Uterus (tissue), 4 donors: ENCODE data around the gene PRRC2B. TPM values are rescaled to one million over a fixed set of nuclear protein-coding genes. Genes with fewer than 3 reads are reported as not detected.
A peak's percentile ranks its signal among the peaks of the same experiment; 100 is the strongest.

Experiments used
- DNase-seq, 2 donors: peaks; one replicate each; pipeline ENCODE4 v3.0.0-alpha.2; 2019 to 2020
- H3K27ac ChIP-seq, 2 donors: fragments of 200-600 bp; sonication (generic); 1 replicate in 1 of 2; 2 replicates in 1 of 2; pipeline ENCODE4 v1.5.1; 2016 to 2018
- H3K27me3 ChIP-seq, 2 donors: fragments of 200-600 bp; sonication (generic); one replicate each; pipeline ENCODE4 v1.5.1; 2018 to 2019; ENCODE audit warnings: control low read depth in 1 of 2
- H3K36me3 ChIP-seq, 2 donors: fragments of 200-600 bp; sonication (generic); one replicate each; pipeline ENCODE4 v1.5.1; 2019; ENCODE audit warnings: control low read depth in 1 of 2
- H3K4me1 ChIP-seq, 2 donors: fragments of 200-600 bp; sonication (generic); one replicate each; pipeline ENCODE4 v1.5.1; 2018 to 2019; ENCODE audit warnings: control low read depth in 1 of 2
- H3K4me3 ChIP-seq, 2 donors: fragments of 200-600 bp; sonication (generic); 1 replicate in 1 of 2; 2 replicates in 1 of 2; pipeline ENCODE4 v1.5.1; 2018 to 2019; ENCODE audit warnings: mild to moderate bottlenecking in 1 of 2
- H3K9me3 ChIP-seq, 2 donors: fragments of 200-600 bp; sonication (generic); one replicate each; pipeline ENCODE4 v1.5.1; 2019; ENCODE audit warnings: control low read depth in 1 of 2
- CTCF ChIP-seq, 4 experiments: fragments of 200-600 bp in 2 of 4; fragments of 450-650 bp in 2 of 4; sonication (generic) in 2 of 4; IDR thresholded peaks; one replicate each; pipeline ENCODE4 v1.5.1; 2016 to 2019; ENCODE audit warnings: antibody characterized with exemption in 4 of 4, mild to moderate bottlenecking in 2 of 4, moderate library complexity in 1 of 4
- POLR2A ChIP-seq, 2 donors: fragments of 450-650 bp; IDR thresholded peaks; one replicate each; pipeline ENCODE4 v1.6.1; 2016; ENCODE audit warnings: antibody characterized with exemption in 2 of 2, mild to moderate bottlenecking in 1 of 2, moderate library complexity in 1 of 2
- intact Hi-C: fragments of 100-400 bp; cut with DNase I; formaldehyde crosslinking; loops from one replicate; pipeline ENCODE4 v1.15.1; 2023; ENCODE audit warnings: low total_unique reads
- total RNA-seq, 4 donors: library from RNA; depleted of rRNA in 3 of 4; stranded (reverse); fragments of >200 nt in 3 of 4; gene quantifications; one replicate each; pipeline versions ENCODE4 v1.1.0 to v1.2.4, GENCODE V29; 2014 to 2023
- donor health status: DM: yes; HTN: yes; CAD: no.

PRRC2B gene
- total RNA-seq, 4 donors from 2014 or later: 81.5 to 297 (median 133) TPM

GRCh38 chr9:131420980-131421624 lies 27.2 kb downstream of the PRRC2B start:
- H3K4me1 ChIP-seq: peaks cover 21 to 23% of the 10 kb centered on the region in 2 donors
- H3K36me3 ChIP-seq: no peaks in the 10 kb centered on the region
- H3K27me3 ChIP-seq: no peaks in the 10 kb centered on the region
- intact Hi-C loops: no loop called here
- TF ChIP-seq POLR2A (IDR thresholded peaks at IDR 0.05) (no peak), CTCF (IDR thresholded peaks at IDR 0.05) (no peak)
- DNase-seq: no peak
- no peaks in the 10 kb centered on the region for H3K9me3 ChIP-seq
- H3K27ac ChIP-seq: peak overlapping the region in 1 of 2 donors; percentile 72
- no peak overlapping the region for H3K4me3 ChIP-seq

- H3K27ac ChIP-seq: peak overlapping the region in 1 of 2 donors; percentile 72
- H3K36me3 ChIP-seq: no peaks in the 10 kb centered on the region
- no peak for TF ChIP-seq POLR2A (IDR thresholded peaks at IDR 0.05)
- no peak for TF ChIP-seq CTCF (IDR thresholded peaks at IDR 0.05)
- no peaks in the 10 kb centered on the region for H3K9me3 ChIP-seq
- intact Hi-C loops: no loop called here
- no peak for DNase-seq
- H3K27me3 ChIP-seq: no peaks in the 10 kb centered on the region
- H3K4me3 ChIP-seq: no peak overlapping the region
- peaks cover 21 to 23% of the 10 kb centered on the region in 2 donors for H3K4me1 ChIP-seq
Measured at GRCh38 chr9:131421691-131422090, 27.8 kb downstream of the PRRC2B start.

GRCh38 chr9:131422241-131422792 lies 28.4 kb downstream of the PRRC2B start:
- H3K27me3 ChIP-seq: no peaks in the 10 kb centered on the region
- H3K4me3 ChIP-seq: peak overlapping the region in 1 of 2 donors; percentile 4
- intact Hi-C loops: no loop called here
- no peaks in the 10 kb centered on the region for H3K9me3 ChIP-seq
- DNase-seq: peak in 1 of 2 donors; percentile 31
- no peaks in the 10 kb centered on the region for H3K36me3 ChIP-seq
- peak overlapping the region; percentile 54 to 72 for H3K27ac ChIP-seq
- TF ChIP-seq CTCF (IDR thresholded peaks at IDR 0.05) (peak in 2 of 4 experiments; percentile 10 to 24), POLR2A (IDR thresholded peaks at IDR 0.05) (no peak)
- peaks cover 21 to 23% of the 10 kb centered on the region in 2 donors for H3K4me1 ChIP-seq

- intact Hi-C loops: no loop called here
- Histone ChIP-seq H3K4me1 (peaks cover 15 to 23% of the 10 kb centered on the region in 2 donors), H3K9me3 (no peaks in the 10 kb centered on the region), H3K27me3 (no peaks in the 10 kb centered on the region), H3K27ac (peak overlapping the region; percentile 54 to 72), H3K36me3 (no peaks in the 10 kb centered on the region), H3K4me3 (peak overlapping the region in 1 of 2 donors; percentile 4)
- DNase-seq: peak; percentile 52 to 61
- TF ChIP-seq POLR2A (IDR thresholded peaks at IDR 0.05) (no peak), CTCF (IDR thresholded peaks at IDR 0.05) (no peak)
Measured at GRCh38 chr9:131423171-131423581, 29.3 kb downstream of the PRRC2B start.

GRCh38 chr9:131426545-131426944 lies 32.7 kb downstream of the PRRC2B start:
- no peak for TF ChIP-seq CTCF (IDR thresholded peaks at IDR 0.05)
- TF ChIP-seq POLR2A (IDR thresholded peaks at IDR 0.05): no peak
- peaks cover 11 to 23% of the 10 kb centered on the region in 2 donors for H3K4me1 ChIP-seq
- H3K36me3 ChIP-seq: no peaks in the 10 kb centered on the region
- intact Hi-C loops: no loop called here
- H3K27ac ChIP-seq: no peak overlapping the region
- no peaks in the 10 kb centered on the region for H3K27me3 ChIP-seq
- H3K9me3 ChIP-seq: no peaks in the 10 kb centered on the region
- DNase-seq: no peak
- no peak overlapping the region for H3K4me3 ChIP-seq
